ENCODE results near the gene L3MBTL4.
"Not testable (repeated sequence)": the region's sequence is repeated elsewhere in the genome, so short reads cannot be mapped to it uniquely, and the experiment has no call there.

L3MBTL4 gene

GRCh38 chr18:6161549-6161948 lies 253.2 kb downstream of the L3MBTL4 start:
- DNase-seq = no peak

GRCh38 chr18:6159426-6159825 lies 255.3 kb downstream of the L3MBTL4 start:
- no peak for DNase-seq

- no peak for DNase-seq
Measured at GRCh38 chr18:6158958-6159357, 255.8 kb downstream of the L3MBTL4 start.

GRCh38 chr18:6156446-6156845 lies 258.3 kb downstream of the L3MBTL4 start:
- DNase-seq = no peak

- DNase-seq = no peak
Measured at GRCh38 chr18:6155707-6156106, 259.0 kb downstream of the L3MBTL4 start.

GRCh38 chr18:6150430-6150829 lies 264.3 kb downstream of the L3MBTL4 start:
- DNase-seq = no peak

GRCh38 chr18:6146307-6146661 lies 268.4 kb downstream of the L3MBTL4 start:
- DNase-seq = no peak

- no peak for DNase-seq
Measured at GRCh38 chr18:6145645-6146306, 268.9 kb downstream of the L3MBTL4 start.

- no peak for DNase-seq
Measured at GRCh38 chr18:6139007-6139406, 275.7 kb downstream of the L3MBTL4 start.

- not testable (repeated sequence) for DNase-seq
Measured at GRCh38 chr18:6135901-6136300, 278.8 kb downstream of the L3MBTL4 start.

GRCh38 chr18:6135029-6135428 lies 279.7 kb downstream of the L3MBTL4 start:
- DNase-seq = not testable (repeated sequence)

- no peak for DNase-seq
Measured at GRCh38 chr18:6132751-6133368, 281.9 kb downstream of the L3MBTL4 start.

- DNase-seq = no peak
Measured at GRCh38 chr18:6120820-6121279, 293.9 kb downstream of the L3MBTL4 start.

- no peak for DNase-seq
Measured at GRCh38 chr18:6119761-6120160, 294.9 kb downstream of the L3MBTL4 start.

GRCh38 chr18:6118080-6118479 lies 296.6 kb downstream of the L3MBTL4 start:
- DNase-seq = no peak

GRCh38 chr18:6115710-6116109 lies 299.0 kb downstream of the L3MBTL4 start:
- no peak for DNase-seq

GRCh38 chr18:6113650-6114049 lies 301.1 kb downstream of the L3MBTL4 start:
- no peak for DNase-seq

- DNase-seq = no peak
Measured at GRCh38 chr18:6111726-6112125, 303.0 kb downstream of the L3MBTL4 start.

- DNase-seq = no peak
Measured at GRCh38 chr18:6109743-6110142, 305.0 kb downstream of the L3MBTL4 start.

GRCh38 chr18:6107794-6108193 lies 306.9 kb downstream of the L3MBTL4 start:
- DNase-seq = no peak

- no peak for DNase-seq
Measured at GRCh38 chr18:6106091-6106685, 308.5 kb downstream of the L3MBTL4 start.

- DNase-seq = no peak
Measured at GRCh38 chr18:6103741-6104140, 311.0 kb downstream of the L3MBTL4 start.

GRCh38 chr18:6096730-6097129 lies 318.0 kb downstream of the L3MBTL4 start:
- DNase-seq = no peak

- DNase-seq = no peak
Measured at GRCh38 chr18:6088432-6088831, 326.3 kb downstream of the L3MBTL4 start.
